IMR-90 (cell line): ENCODE results near the gene PRKD2. TPM values are rescaled to one million over a fixed set of nuclear protein-coding genes. Genes with fewer than 3 reads are reported as not detected.

Experiments
- ATAC-seq: fragments of 200-7000 bp; cut with Tn5 transposase; 2 replicates; pipeline ENCODE4 v1.9.1; 2020; ENCODE audit warnings: low read depth, mild to moderate bottlenecking, moderate library complexity
- BruUV-seq: library from RNA; stranded (reverse); fragments of 400-500 nt; replicated peaks from 2 replicates; lab custom pipeline; 2021; lab: Mats Ljungman, UMichigan
- CTCF ChIA-PET: fragments of 300-600 bp; formaldehyde crosslinking; extraction: SDS; loops from one replicate; lab custom pipeline; 2021; ENCODE audit warnings: antibody characterized with exemption; lab: Yijun Ruan, JAX
- POLR2A ChIA-PET: fragments of 300-600 bp; sonication (Branson Sonifier 250); formaldehyde crosslinking; loops from one replicate; lab custom pipeline; 2022; ENCODE audit warnings: antibody characterized with exemption; ENCODE audit not compliant: unreplicated experiment; lab: Charles Lee
- DNase-seq: peaks from one replicate; pipeline ENCODE4 v3.0.0; 2013
- H2AFZ ChIP-seq: replicated peaks from 2 replicates; pipeline ENCODE3; 2013; ENCODE audit warnings: low read length, mild to moderate bottlenecking; ENCODE audit not compliant: poor library complexity
- H2AK5ac ChIP-seq: 2 replicates; pipeline ENCODE4 v1.6.1; 2013; ENCODE audit warnings: low read depth, low read length, inconsistent platforms
- H2AK9ac ChIP-seq: replicated peaks from 2 replicates; pipeline ENCODE3; 2013; ENCODE audit warnings: mild to moderate bottlenecking, low read depth, low read length, moderate library complexity; ENCODE audit not compliant: poor library complexity
- H2BK120ac ChIP-seq: 2 replicates; pipeline ENCODE4 v1.6.1; 2013; ENCODE audit warnings: low read depth, low read length, inconsistent platforms
- H2BK15ac ChIP-seq: 3 replicates; pipeline ENCODE4 v1.6.1; 2013; ENCODE audit warnings: low read depth, low read length, inconsistent platforms
- H2BK20ac ChIP-seq: 2 replicates; pipeline ENCODE4 v1.6.1; 2013; ENCODE audit warnings: low read depth, mild to moderate bottlenecking, inconsistent platforms, low read length, moderate library complexity
- H2BK5ac ChIP-seq: 2 replicates; pipeline ENCODE4 v1.6.1; 2013; ENCODE audit warnings: mild to moderate bottlenecking, low read depth, low read length, inconsistent platforms; ENCODE audit not compliant: poor library complexity, severe bottlenecking
- H3K14ac ChIP-seq: replicated peaks from 2 replicates; pipeline ENCODE4 v1.6.1; 2013; ENCODE audit warnings: low read depth, low read length, inconsistent platforms
- H3K18ac ChIP-seq: 2 replicates; pipeline ENCODE4 v1.6.1; 2013; ENCODE audit warnings: low read depth, low read length, control low read depth
- H3K23ac ChIP-seq: 2 replicates; pipeline ENCODE4 v1.6.1; 2013; ENCODE audit warnings: low read depth, low read length, inconsistent platforms
- H3K27ac ChIP-seq: 2 replicates; pipeline ENCODE4 v1.5.1; 2013; ENCODE audit warnings: mild to moderate bottlenecking, control low read depth, low read length; ENCODE audit not compliant: insufficient read depth
- H3K27me3 ChIP-seq: 2 replicates; pipeline ENCODE4 v1.6.1; 2013; ENCODE audit warnings: low read length; ENCODE audit not compliant: control insufficient read depth, insufficient read depth
- H3K36me3 ChIP-seq: 2 replicates; pipeline ENCODE4 v1.6.1; 2013; ENCODE audit warnings: low read length, mixed read lengths; ENCODE audit not compliant: control insufficient read depth, insufficient read depth
- H3K4ac ChIP-seq: 2 replicates; pipeline ENCODE4 v1.6.1; 2013; ENCODE audit warnings: low read depth, low read length, inconsistent platforms
- H3K4me1 ChIP-seq: 2 replicates; pipeline ENCODE4 v1.6.1; 2013; ENCODE audit warnings: low read length, mixed read lengths; ENCODE audit not compliant: control insufficient read depth, insufficient read depth
- H3K4me2 ChIP-seq: 2 replicates; pipeline ENCODE4 v1.6.1; 2013; ENCODE audit warnings: low read depth, mild to moderate bottlenecking, control low read depth, low read length, moderate library complexity
- H3K4me3 ChIP-seq: 2 replicates; pipeline ENCODE4 v1.5.1; 2013; ENCODE audit warnings: low read depth, mild to moderate bottlenecking, control low read depth, low read length, moderate library complexity; ENCODE audit not compliant: insufficient read depth
- H3K56ac ChIP-seq: 2 replicates; pipeline ENCODE4 v1.6.1; 2013; ENCODE audit warnings: low read length, inconsistent platforms; ENCODE audit not compliant: insufficient read depth; ENCODE audit errors: extremely low read depth
- H3K79me1 ChIP-seq, 2 experiments: 2 replicates each; pipeline ENCODE4 v1.6.1; 2013; ENCODE audit warnings: low read length in 2 of 2, inconsistent platforms in 1 of 2, low read depth in 1 of 2
- H3K9ac ChIP-seq: 2 replicates; pipeline ENCODE4 v1.6.1; 2013; ENCODE audit warnings: low read depth, low read length, control low read depth
- H3K9me1 ChIP-seq: 2 replicates; pipeline ENCODE4 v1.6.1; 2013; ENCODE audit warnings: low read length, inconsistent platforms; ENCODE audit not compliant: insufficient read depth
- H3K9me3 ChIP-seq: 2 replicates; pipeline ENCODE4 v1.6.1; 2013; ENCODE audit warnings: low read length; ENCODE audit not compliant: control insufficient read depth, insufficient read depth
- H4K20me1 ChIP-seq: 2 replicates; pipeline ENCODE4 v1.6.1; 2013; ENCODE audit warnings: low read length, inconsistent platforms; ENCODE audit not compliant: insufficient read depth
- H4K5ac ChIP-seq: 2 replicates; pipeline ENCODE4 v1.6.1; 2013; ENCODE audit warnings: mild to moderate bottlenecking, low read depth, low read length, control low read depth
- H4K8ac ChIP-seq, 2 experiments: 2 replicates each; pipeline ENCODE4 v1.6.1; 2013; ENCODE audit warnings: low read depth in 2 of 2, low read length in 2 of 2, control low read depth in 1 of 2, inconsistent platforms in 1 of 2
- H4K91ac ChIP-seq: 2 replicates; pipeline ENCODE4 v1.6.1; 2013; ENCODE audit warnings: low read depth, low read length, inconsistent platforms; ENCODE audit not compliant: insufficient read depth
- BHLHE40 ChIP-seq: fragments of 150-350 bp; IDR thresholded peaks from 2 replicates; pipeline ENCODE4 v1.6.1; 2016; ENCODE audit warnings: mild to moderate bottlenecking, low read depth, low read length
- CEBPB ChIP-seq: IDR thresholded peaks from 2 replicates; pipeline ENCODE4 v1.6.1; 2012; ENCODE audit warnings: low read depth, low read length, improper control_type of control experiment
- FOS ChIP-seq: fragments of 150-350 bp; IDR thresholded peaks from 2 replicates; pipeline ENCODE4 v1.6.1; 2016; ENCODE audit warnings: low read depth, low read length
- MAFK ChIP-seq: IDR thresholded peaks from 2 replicates; pipeline ENCODE4 v1.6.1; 2012; ENCODE audit warnings: low read depth, low read length, improper control_type of control experiment
- MAZ ChIP-seq: IDR thresholded peaks from 2 replicates; pipeline ENCODE4 v1.6.1; 2012; ENCODE audit warnings: low read depth, mild to moderate bottlenecking, low read length, improper control_type of control experiment, moderate library complexity, borderline replicate concordance
- NFE2L2 ChIP-seq: fragments of 150-350 bp; IDR thresholded peaks from 2 replicates; pipeline ENCODE4 v1.6.1; 2016; ENCODE audit warnings: low read depth, mild to moderate bottlenecking, low read length
- POLR2A ChIP-seq: IDR thresholded peaks from 2 replicates; pipeline ENCODE4 v1.6.1; 2012; ENCODE audit warnings: mild to moderate bottlenecking, low read depth, low read length
- RAD21 ChIP-seq: IDR thresholded peaks from 2 replicates; pipeline ENCODE4 v1.6.1; 2012; ENCODE audit warnings: low read length, improper control_type of control experiment
- RCOR1 ChIP-seq: IDR thresholded peaks from 2 replicates; pipeline ENCODE4 v1.6.1; 2012; ENCODE audit warnings: mild to moderate bottlenecking, low read length, improper control_type of control experiment; ENCODE audit not compliant: insufficient replicate concordance
- RFX5 ChIP-seq: IDR thresholded peaks from 2 replicates; pipeline ENCODE4 v1.8.0; 2012; ENCODE audit warnings: low read depth, mild to moderate bottlenecking, low read length, moderate library complexity
- SMC3 ChIP-seq: fragments of 150-350 bp; IDR thresholded peaks from 2 replicates; pipeline ENCODE4 v1.6.1; 2016; ENCODE audit warnings: low read depth, mild to moderate bottlenecking, antibody characterized with exemption, low read length, moderate library complexity
- USF2 ChIP-seq: fragments of 150-350 bp; IDR thresholded peaks from 2 replicates; pipeline ENCODE4 v1.6.1; 2017; ENCODE audit warnings: mild to moderate bottlenecking, antibody characterized with exemption, low read length, low read depth
- WGBS, 2 experiments: methylation state at CpG; one replicate each; pipeline versions ENCODE4 v1.1.5 to v1.1.7; 2013; ENCODE audit warnings: missing lambda C conversion rate in 2 of 2; ENCODE audit not compliant: insufficient read length in 1 of 2; ENCODE audit errors: extremely low coverage in 2 of 2; 5-methylcytosine and 5-hydroxymethylcytosine counted together
- dilution Hi-C: fragments of 300-500 bp; cut with HindIII; formaldehyde crosslinking; loops from one replicate; pipeline ENCODE4 v1.14.3; 2018; ENCODE audit warnings: low sequenced_read_pairs; ENCODE audit not compliant: unreplicated experiment
- in situ Hi-C: fragments of 300-500 bp; cut with MboI; formaldehyde crosslinking; loops from 3 replicates; pipeline ENCODE4 v1.14.3; 2019; ENCODE audit warnings: low sequenced_read_pairs, inconsistent platforms, mixed read lengths
- intact Hi-C: fragments of 100-400 bp; cut with micrococcal nuclease; formaldehyde crosslinking; loops from 2 replicates; pipeline ENCODE4 v1.10.0; 2022
- polyA plus RNA-seq, 3 experiments: library from polyadenylated mRNA; depleted of rRNA; stranded (reverse); fragments of >200 nt; gene quantifications; 2 replicates each; pipeline ENCODE4 v1.2.3, GENCODE V29; 2012; ENCODE audit warnings: low replicate concordance in 1 of 3
- total RNA-seq: library from RNA; depleted of rRNA; stranded (reverse); fragments of >200 nt; gene quantifications from 2 replicates; pipeline ENCODE4 v1.2.3, GENCODE V29; 2012

Gene PRKD2
- total and polyA plus RNA-seq, 2 of the 4 experiments (the other 2 are of a cell fraction) = 9.9 to 19.6 TPM

DNA sequence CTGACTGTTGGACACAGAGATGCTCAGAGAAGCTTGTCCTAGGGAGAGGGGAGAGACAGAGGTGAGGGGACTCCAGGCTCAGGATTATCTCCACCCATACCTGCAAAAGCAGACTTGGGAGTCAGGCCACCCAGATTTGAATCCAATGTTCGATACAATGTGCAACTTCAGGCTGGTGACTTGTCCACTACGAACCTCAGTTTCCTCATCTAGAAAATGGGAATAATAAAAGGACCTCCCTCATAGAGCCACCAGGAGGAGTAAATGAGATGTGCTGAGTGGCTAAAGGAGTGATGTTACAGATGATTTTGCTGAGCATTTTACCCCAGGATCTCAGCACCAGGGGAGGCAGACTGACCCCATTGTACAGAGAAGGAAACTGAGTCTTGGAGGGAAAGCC lies 25.0 kb downstream of the PRKD2 start:
- in situ Hi-C loops = no loop called here
- no TSS peak for BruUV-seq

More for the DNA sequence above, 25.0 kb downstream of the PRKD2 start:
- Histone ChIP-seq H4K91ac (no peak overlapping the region), H3K56ac (no peak overlapping the region), H3K79me1 (peaks cover 4 to 6% of the 10 kb centered on the region in 2 experiments; a peak in 2 of 4 replicates), H3K18ac (no peak overlapping the region), H3K9ac (no peak overlapping the region), H2BK5ac (no peak overlapping the region), H3K27ac (no peak overlapping the region), H3K36me3 (peaks cover 78% of the 10 kb centered on the region), H3K9me1 (0 out of 2 replicates have a peak, but pooled peaks cover 3% of the 10 kb centered on the region), H2AK9ac (no peak overlapping the region), H2AFZ (no peak overlapping the region), H4K5ac (no peak overlapping the region), H4K20me1 (0 out of 2 replicates have a peak, but pooled peaks cover 7% of the 10 kb centered on the region), H2BK120ac (no peak overlapping the region), H3K14ac (no peak overlapping the region), H2BK20ac (no peak overlapping the region), H3K4ac (no peak overlapping the region), H3K4me3 (no peak overlapping the region), H3K4me2 (no peak overlapping the region), H3K4me1 (no peaks in the 10 kb centered on the region), H2AK5ac (no peak overlapping the region), H3K27me3 (no peaks in the 10 kb centered on the region), H4K8ac (no peak overlapping the region), H3K9me3 (no peaks in the 10 kb centered on the region), H2BK15ac (no peak overlapping the region), H3K23ac (no peak overlapping the region)
- DNase-seq = no peak
- WGBS, 2 experiments = no CpG with 5 or more reads among the region's 2 CpGs
- ATAC-seq = no peak
- TF ChIP-seq MAFK (no peak), MAZ (no peak), SMC3 (no peak), RFX5 (no peak), USF2 (no peak), NFE2L2 (no peak), BHLHE40 (no peak), RAD21 (no peak), RCOR1 (no peak), POLR2A (no peak), FOS (no peak), CEBPB (no peak)
- intact Hi-C loops (no loop called here), dilution Hi-C loops (no loop called here)
- CTCF ChIA-PET = no interaction called here
- POLR2A ChIA-PET = no interaction called here
